ENCODE results near the gene TRAF7. TPM values are rescaled to one million over a fixed set of nuclear protein-coding genes. Genes with fewer than 3 reads are reported as not detected.
A peak's percentile ranks its signal among the peaks of the same experiment; 100 is the strongest.

TRAF7 gene
- total RNA-seq, 1 experiment from 2014 or later, result 160 TPM

- TF ChIP-seq YY1 (IDR thresholded peaks at IDR 0.05; ENCODE audit: extremely low read depth, insufficient replicate concordance, low read depth, low read length) (no peak), ELF1 (IDR thresholded peaks at IDR 0.05; ENCODE audit: borderline replicate concordance, low read depth) (no peak), SRF (IDR thresholded peaks at IDR 0.05; ENCODE audit: low read depth) (no peak), CEBPB (IDR thresholded peaks at IDR 0.05; ENCODE audit: low read depth) (no peak), REST (IDR thresholded peaks at IDR 0.05; ENCODE audit: low read depth) (no peak), EZH2phosphoT487 (IDR thresholded peaks at IDR 0.05; ENCODE audit: borderline replicate concordance) (no peak), FOSL1 (IDR thresholded peaks at IDR 0.05; ENCODE audit: low read depth) (no peak), ZBTB33 (IDR thresholded peaks at IDR 0.05; ENCODE audit: extremely low read depth, insufficient replicate concordance, low read length) (no peak), JUND (IDR thresholded peaks at IDR 0.05) (no peak), EZH2 (IDR thresholded peaks at IDR 0.05) (no peak), EGR1 (IDR thresholded peaks at IDR 0.05; ENCODE audit: low read depth) (no peak)
Observed at GRCh38 chr16:2194166-2194834, 38.7 kb downstream of the TRAF7 start.

More at GRCh38 chr16:2194166-2194834, 38.7 kb downstream of the TRAF7 start:
- no TSS peak for BruUV-seq (replicated peaks)
- peaks cover 5 to 19% of the 10 kb centered on the region in 2 experiments for H3K4me1 ChIP-seq (ENCODE audit: control insufficient read depth in 1 of 2, insufficient read depth in 2 of 2, low read length in 2 of 2)
- intact Hi-C loops (cut with micrococcal nuclease), result loop anchor here (2.0 to 10.0 kb wide), 2 partner anchors 57 to 311 kb away; partner anchors contain the start of gene ECI1
- no peak overlapping the region for H3K9ac ChIP-seq (ENCODE audit: low read length)
- H3K27me3 ChIP-seq (ENCODE audit: insufficient read depth, low read length), result no peaks in the 10 kb centered on the region
- no peaks in the 10 kb centered on the region for H4K20me1 ChIP-seq (ENCODE audit: insufficient read depth)
- no peak for DNase-seq (ENCODE audit: low read depth, low spot score)
- POLR2A ChIA-PET, result interaction anchor here (1.0 to 1.6 kb wide), 4 partner anchors 29 to 57 kb away, joined by 4 to 11 read pairs (median 6); partner anchors contain the start of genes E4F1, ECI1 and TRAF7
- H3K9me3 ChIP-seq (ENCODE audit: control insufficient read depth in 1 of 2, insufficient read depth in 1 of 2, low read depth in 1 of 2, low read length in 2 of 2), result no peaks in the 10 kb centered on the region
- peak overlapping the region; percentile 88 for H3K4me2 ChIP-seq (ENCODE audit: low read length)
- H3K27ac ChIP-seq (ENCODE audit: low read depth, low read length), result no peak overlapping the region
- RAD21 ChIA-PET (ENCODE audit: low non-redundant PET in 1 of 2, low total read pairs in 2 of 2, uncharacterized antibody in 2 of 2, unreplicated experiment in 2 of 2), result interaction anchor here (0.8 to 1.6 kb wide), 5 partner anchors 20 to 307 kb away, joined by 3 to 6 read pairs (median 5); partner anchors contain the start of genes ECI1 (in 1 of the 2) and PGP (in 1 of the 2)
- H3K4me3 ChIP-seq (replicated peaks in 1 of 2; ENCODE audit: low read depth in 1 of 2, low read length in 2 of 2), result no peak overlapping the region
- H3K79me2 ChIP-seq (ENCODE audit: insufficient read depth, low read length), result no peaks in the 10 kb centered on the region
- no peaks in the 10 kb centered on the region for H3K9me2 ChIP-seq (ENCODE audit: insufficient read depth)
- H3K36me3 ChIP-seq (ENCODE audit: control insufficient read depth in 1 of 2, insufficient read depth in 2 of 2, low read length in 2 of 2), result no peaks in the 10 kb centered on the region
- CTCF ChIA-PET, result interaction anchor here (0.7 to 3.5 kb wide), 8 partner anchors 11 to 680 kb away, joined by 3 to 24 read pairs (median 5); partner anchors contain the start of genes ECI1, MLST8, PGP and TBC1D24
- H2AFZ ChIP-seq (ENCODE audit: low read depth, low read length, poor library complexity, severe bottlenecking), result no peak overlapping the region
- peak; percentile 5 for ATAC-seq
